Endometrial microvascular endothelial cells (primary cell): Measurements from ENCODE around the gene MAPRE3. TPM values are rescaled to one million over a fixed set of nuclear protein-coding genes. Genes with fewer than 3 reads are reported as not detected.

Source experiments
- in situ Hi-C: cut with HindIII; loops from 2 replicates; pipeline ENCODE4 v1.10.0; 2017; ENCODE audit warnings: low sequenced_read_pairs, low pct_unique_long_range_greater_than_20kb; ENCODE audit errors: inconsistent ontology term
- total RNA-seq: library from RNA; depleted of rRNA; stranded (reverse); fragments of >200 nt; gene quantifications from one replicate; pipeline ENCODE4 v1.2.3, GENCODE V29; 2015; ENCODE audit errors: inconsistent ontology term

MAPRE3 gene
- total RNA-seq, 1 donor from 2014 or later = 2.6 TPM

DNA sequence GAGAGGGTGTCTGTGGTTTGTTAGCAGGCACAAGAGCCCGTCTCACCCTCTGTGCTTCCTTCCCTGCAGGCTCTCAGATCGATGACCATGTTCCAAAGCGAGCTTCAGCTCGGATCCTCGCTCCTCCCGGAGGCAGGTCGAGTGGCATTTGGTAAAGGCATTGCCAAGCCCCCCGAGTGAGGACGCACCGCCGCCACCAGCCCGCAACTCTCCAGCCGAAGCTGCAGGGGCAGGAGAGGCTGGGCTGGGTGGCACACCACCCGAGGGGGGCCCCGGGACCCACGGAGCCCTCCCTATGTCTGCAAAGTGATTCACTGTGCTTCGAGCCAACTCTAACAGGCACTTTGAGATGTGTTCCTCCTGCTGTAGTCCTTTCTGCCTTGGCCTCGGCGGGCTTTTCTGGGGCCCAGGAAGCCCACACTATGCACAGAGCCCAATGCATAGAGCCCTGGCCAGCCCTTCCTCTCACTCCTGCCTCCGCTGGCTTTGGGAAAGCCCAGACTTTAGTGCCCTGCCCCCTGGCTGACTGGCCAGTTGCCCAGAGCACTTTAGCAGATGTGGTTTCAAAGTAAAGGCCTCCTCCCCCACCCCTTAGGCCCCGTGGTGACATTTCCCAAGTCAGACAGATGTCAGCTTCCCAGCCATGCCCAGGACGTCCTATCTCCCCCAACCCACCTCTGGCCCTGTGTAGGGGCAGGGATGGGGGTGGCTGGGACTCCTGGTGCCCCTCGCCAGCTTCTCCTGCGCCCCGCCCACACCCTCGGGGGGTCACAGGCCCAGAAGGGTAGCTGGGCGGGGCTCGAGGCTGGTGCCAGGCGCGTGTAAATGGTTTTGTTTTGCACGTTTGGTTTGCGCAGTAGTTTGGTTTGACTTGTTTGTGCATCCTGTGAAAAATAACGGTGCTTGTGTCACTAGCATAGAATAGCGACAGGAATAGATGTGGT, 23.3 kb upstream of the MAPRE3 start:
- in situ Hi-C loops = no loop called here

DNA sequence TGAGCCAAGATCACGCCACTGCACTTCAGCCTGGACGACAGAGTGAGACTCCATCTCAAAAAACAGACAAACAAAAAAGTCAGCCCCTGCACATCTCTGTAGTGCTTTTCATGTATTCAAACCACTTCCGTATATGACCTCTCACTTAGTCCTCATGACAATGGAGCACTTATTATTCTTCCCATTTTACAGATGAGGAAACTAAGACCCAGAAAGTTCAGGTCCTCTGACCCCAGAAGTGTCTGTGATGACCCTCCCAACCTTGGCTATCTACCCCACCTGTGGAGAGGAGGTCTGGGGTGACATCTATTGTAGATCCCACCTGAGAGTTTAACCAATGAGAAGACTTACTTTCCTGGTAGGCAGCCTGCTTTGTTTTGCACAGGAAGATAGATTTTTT, 21.6 kb upstream of the MAPRE3 start:
- in situ Hi-C loops = no loop called here

DNA sequence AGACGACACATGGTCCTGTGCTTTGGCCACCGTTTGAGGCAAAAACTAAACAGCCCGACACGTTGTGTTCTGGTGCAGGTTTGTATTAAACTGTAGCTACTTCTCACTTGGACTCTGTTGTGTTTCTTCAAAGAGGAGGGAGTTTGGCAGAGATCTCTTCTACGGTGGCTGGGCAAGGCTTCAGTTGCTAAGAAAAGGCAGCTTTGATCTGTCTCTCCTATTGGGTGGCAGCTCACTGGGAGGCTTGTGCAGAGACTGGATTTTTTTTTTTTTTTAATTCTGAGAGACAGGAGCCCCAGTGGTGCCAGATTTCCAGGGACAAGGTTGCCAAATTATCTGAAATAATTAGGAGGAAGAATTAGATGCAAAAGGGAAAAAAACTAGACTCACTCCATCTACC, 20.2 kb upstream of the MAPRE3 start:
- in situ Hi-C loops = no loop called here

DNA sequence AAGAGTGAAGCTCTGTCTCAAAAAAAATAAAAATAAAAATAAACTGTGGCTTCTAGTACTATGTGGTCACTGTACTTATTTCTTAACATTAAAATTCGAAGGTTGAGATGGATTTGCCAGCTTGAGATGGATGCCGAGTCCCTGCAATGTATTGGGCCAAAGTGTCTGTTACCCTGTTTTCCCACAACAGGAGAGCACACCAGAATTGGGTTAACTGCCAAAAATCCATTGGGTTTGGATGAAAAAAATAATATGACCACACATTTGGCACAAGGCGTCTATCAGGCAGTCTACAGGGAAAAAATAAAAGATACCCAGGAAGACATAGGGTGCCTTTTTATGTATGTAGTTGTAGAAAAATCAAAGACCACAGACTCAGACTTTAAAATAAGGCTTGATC, 19.2 kb upstream of the MAPRE3 start:
- in situ Hi-C loops = no loop called here

DNA sequence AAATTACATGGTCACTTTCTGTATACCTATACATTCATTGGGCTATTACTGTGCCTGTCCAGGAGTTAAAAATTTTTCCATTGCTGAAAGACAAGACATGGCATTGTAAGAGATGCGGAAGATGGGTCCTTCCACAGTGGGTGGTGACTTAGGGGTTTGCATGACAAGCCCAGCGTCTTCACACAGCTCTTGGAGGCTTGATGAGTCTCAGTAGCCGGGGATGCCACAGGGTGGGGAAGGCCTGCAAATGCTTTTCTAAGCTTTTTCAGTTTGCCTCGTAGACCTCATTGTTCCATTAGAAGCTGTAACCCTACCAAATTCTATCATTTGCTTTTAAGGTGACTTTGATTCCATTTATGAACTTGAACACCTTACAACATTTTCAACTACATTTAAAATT, 18.1 kb upstream of the MAPRE3 start:
- in situ Hi-C loops = no loop called here

DNA sequence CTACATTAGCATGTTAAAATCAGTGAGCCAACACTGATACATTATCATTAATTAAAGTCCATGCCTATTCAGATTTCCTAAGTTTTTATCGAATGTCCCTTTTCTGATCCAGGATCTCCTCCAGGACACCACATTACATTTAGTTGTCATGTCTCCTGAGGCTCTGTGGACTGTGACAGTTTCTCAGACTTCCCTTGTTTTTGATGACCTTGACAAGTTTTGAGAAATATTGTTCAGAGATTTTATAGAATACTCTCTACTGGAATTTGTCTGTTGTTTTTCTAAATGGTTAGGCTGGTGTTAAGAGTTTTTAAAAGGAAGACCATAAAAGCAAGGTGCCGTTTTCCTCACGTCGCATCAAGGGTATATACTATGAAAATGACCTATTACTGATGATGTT, 16.3 kb upstream of the MAPRE3 start:
- in situ Hi-C loops = no loop called here

DNA sequence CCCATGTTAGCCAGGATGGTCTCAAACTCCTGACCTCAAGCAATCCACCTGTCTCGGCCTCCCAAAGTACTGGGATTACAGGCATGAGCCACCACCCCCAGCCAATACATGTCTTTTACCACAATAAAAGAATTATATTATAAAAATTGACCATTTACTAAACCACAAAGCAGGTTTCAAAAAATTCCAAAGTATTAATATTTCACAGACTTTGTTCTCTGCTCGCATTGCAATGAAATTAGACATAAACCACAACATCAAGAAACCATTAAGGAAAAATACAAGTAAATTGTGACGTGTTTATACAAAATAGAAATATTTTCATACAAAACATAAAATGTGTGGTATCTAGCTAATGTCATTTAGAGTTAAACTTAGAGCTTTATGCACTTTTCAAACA, 13.4 kb upstream of the MAPRE3 start:
- in situ Hi-C loops = no loop called here

DNA sequence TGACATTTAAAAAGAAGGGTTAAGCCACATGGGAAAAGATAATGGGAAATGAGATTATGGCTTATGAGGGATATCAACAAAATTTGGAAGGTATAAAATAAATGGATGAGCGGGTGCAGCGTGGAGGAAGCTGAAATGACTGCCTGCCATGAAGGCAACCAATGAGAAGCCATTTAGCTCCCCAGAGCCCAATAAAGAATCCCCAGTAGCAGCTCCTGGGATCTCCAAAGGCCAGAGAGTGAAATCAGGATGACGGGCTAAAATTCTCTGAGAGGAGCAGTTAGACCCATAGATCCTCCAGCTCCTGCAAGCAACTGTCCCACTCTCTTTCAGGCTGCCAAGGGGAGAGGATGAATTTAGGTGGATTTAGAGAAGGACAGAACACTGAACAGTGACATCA, 12.9 kb upstream of the MAPRE3 start:
- in situ Hi-C loops = no loop called here

DNA sequence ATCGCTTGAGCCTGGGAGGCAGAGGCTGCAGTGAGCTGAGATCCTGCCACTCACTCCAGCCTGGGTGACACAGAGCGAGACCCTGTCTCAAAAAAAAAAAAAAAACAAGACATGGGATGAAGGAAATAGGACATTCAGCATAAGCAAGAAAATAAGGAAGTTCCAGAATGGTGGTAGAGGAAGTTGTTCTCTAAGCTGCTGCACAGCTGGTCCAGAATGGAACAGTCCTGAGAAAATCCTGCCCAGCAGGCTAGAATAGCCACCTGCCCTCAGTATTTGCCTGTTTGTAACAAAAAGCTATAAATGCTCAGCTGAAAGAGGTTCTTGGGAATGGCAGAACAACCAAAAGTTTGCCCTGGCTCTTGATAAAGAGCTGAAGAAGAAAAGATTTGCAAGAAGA, 11.1 kb upstream of the MAPRE3 start:
- in situ Hi-C loops = no loop called here

DNA sequence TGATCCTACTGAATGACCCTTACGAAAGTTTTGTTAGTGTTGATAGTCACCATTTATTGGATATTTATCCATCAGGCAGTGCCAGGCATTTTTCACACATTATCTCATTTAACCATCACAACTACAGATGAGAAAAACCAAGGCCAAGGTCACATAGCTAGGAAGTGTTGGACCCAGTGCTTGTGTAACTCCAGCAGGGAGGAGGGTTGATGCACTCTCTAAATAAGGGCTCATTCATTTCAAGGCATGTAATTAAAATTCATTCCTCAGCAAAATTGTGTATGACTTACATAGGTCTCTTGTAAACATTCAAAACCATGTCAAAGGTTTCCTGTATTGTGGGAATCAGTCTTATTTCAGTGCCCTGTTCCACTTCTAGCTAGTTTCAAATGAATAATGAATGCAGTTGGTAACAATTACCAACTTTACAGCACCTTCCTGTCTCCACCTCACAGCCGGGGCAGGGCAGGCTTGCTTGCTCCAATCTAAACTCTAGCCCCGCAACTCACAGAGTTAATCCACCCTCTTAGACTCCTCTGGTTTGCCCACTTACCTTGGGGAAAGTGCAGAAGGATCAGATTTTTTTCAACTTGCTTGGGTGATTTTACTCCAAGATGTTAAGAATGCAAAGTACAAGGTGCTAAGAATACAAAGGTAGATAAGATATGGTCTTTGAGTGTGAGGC, 5.8 kb upstream of the MAPRE3 start:
- in situ Hi-C loops = no loop called here

DNA sequence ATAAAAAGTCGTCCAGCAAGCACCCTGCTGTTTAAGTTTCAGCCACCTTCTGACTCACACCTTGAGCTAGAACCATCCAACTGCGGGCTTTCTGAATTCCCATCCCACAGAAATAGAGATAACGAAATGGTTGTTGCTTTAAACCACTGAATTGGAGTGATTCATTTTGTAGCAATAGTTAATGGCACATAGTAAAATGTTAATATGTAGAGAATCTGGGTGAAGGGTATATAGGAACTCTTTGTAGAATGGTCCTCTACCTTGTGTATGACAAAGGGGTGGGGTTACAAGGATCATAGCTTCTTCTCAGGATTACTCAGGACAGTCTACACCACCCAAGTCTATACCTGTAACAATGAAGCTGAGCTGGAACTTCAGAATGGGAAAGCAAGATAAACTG, 2.4 kb upstream of the MAPRE3 start:
- in situ Hi-C loops = no loop called here

DNA sequence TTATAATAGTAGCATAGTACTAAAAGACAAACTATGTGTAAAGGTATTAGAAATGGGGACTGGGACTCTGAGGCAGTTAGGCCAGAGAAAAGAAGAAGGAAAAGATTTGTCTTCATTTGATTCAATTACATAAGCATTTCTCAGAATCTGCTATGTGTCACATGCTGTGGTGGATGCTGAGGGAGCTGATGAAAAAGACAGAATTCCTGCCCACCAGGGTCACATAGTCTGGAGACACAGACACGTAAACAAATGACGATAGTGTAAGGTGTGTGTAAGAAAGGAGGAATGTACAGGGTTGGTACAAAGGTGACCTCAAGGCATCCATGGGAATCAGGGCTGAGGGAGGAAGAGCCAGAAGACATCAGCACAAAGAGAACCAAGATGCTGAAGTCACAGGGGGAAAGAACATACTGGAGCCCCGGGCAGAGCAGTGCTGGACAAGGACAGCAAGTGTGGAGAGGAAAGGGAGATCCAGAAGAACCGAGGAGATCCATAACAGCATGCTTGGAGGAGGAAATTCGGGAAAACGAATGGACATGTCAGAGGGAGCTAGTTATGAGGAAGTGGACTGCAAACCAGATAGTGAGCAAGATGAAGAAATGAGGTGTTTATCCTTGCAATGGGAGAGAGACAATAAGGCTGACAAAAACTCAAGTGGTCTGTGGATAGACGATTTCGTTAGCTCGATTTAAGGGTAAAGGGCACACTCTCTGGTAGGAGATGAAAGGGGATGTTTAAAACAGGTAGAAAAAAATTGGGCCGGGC, 1.2 kb upstream of the MAPRE3 start:
- in situ Hi-C loops = no loop called here

DNA sequence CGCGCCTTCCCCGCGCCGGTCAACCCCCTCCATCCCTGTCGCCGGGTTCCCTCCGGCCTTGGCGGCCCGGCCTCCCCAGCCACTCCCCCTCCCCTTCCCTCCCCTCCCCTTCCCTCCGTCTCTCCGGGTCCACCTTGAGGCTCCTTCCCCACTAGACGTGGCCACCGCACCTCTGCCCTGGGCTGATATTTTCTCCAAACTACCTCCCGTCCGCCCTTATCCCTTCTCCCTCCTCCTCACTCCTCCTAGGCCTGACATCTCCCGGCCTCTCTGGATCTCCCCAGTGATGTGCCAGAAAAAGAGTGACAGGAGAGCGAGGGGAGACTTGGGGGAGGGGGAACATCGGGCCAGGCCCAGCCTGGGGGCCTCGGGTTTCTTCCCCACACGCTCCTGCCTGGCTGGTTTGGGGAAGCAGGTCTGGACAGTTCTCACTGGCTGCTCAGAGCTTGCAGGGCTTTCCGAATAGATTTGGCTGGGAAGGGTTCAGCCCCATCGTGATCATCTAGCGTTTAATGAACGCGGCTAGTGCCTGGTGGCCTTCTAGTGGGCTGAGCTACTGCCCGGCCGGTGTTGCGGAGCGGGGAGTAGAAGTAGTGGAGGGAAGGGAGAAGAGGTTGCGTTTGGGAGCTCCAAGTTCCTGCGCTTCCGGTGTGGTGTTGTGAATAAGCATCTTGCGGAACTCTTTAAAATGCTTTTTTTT, 641 bp downstream of the MAPRE3 start:
- in situ Hi-C loops = no loop called here

DNA sequence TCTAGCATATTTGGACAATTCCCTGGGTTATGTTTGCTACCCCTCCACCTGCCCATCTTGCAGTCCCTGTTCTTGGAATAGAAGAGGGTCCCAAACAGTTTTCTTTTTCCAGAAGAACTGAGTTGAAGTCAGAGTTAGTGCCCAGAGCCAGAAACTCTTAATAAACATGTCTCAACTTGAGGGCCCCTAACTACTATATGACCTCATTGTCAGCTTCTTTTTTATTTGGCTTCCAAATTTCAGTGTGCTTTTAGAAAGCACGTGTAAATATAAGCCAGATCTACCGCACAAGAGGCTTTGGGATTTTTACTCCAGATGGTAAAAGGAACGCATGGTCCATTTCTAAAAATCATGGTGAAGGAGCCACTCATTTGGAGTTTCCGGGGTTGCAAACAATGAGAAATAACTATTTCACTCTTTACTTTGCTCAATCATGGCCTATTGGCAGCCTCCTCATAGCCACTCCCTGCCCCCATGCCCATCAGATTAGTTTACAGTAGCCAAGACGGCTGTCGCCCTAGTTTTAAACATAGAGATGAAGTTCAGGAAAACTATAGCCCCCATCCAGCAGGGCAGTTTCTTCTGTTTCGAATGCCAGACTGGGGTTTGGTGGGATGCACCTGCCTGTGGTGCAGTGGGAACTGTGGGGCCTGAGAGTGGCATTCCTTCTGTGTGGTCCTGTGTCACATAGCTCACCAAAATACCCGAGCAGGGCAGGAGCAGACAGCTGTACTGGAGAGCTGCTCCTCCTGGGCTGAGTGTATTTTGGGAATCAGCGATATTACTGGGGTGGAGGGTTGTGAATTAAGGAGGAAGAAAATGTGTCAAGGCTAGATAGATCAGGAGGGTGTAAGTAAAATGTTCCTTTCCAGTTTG, 1.7 kb downstream of the MAPRE3 start:
- in situ Hi-C loops = no loop called here

DNA sequence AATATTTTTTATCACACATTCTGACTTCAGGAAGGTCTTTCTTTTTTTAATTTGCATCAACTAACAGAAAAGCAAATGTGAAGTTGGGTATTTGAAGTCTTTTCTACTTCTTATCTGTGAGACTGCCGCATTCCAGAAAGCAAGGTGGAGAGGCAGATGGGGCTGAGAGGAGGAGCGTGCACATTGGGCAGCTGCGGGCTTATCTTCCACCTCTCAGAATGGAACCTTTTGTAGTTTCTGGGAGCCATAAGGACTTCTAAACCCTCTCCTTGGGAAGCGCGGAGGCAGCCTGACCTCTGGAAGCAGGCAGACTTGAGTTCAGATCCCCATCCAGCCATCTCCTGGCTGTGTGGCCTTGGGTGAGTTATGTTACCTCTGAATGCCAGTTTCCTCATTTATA, 3.9 kb downstream of the MAPRE3 start:
- in situ Hi-C loops = no loop called here

DNA sequence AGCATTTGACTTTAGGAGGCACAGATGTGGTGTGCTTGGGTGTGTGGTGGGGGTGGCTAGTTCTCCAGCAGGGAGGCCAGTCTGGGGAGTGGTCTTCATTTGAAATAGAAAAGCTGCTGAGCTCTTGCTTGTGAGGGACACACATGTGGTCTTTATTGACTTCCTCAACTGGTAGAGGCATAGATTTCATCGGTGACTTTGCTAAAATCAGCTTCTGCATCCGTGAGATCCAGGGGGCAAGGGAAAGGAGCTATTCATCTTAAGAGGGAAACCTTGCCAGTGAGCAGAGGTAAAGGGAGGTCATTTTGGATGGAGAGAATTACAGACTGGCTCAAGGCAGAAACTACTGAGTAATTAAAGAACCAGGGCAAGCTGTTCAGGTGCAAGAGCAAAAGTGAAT, 4.7 kb downstream of the MAPRE3 start:
- in situ Hi-C loops = no loop called here

DNA sequence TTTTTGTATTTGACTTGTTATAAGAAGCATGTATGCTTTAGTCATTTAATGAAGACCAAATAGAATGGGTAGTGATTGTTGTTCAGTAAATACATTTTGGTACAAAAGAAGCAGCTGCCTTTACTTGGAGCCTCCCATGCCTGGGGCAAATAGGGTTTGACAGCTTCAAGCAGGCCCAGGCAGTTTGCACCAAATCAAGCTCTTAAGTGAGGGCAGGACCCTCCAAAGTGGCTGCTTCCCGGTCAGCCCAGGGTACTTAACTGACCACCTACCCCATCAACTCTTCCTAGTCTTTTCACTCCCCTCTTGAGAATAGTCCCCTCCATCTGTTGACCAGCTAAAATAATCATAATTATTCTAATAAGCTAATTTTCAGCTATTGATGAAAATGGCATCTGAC, 5.2 kb downstream of the MAPRE3 start:
- in situ Hi-C loops = no loop called here

DNA sequence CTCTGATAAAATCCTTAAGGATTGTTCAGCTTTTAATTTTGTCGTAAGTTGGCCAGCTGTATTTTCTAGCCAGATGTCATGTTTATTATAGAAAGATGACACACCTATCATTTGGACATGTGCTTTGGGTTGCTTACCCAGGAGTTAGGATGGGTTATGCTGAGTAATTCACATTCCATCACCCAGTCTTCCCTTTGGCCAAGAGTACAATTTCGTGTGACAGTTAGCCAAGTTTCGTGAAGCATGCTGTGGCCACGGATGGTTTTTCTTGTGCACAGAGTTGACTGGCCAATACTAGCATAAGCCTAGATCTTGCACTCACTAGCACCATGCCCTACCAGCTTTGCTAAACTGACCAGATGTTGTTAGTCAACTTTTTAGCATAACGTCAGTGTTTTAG, 5.8 kb downstream of the MAPRE3 start:
- in situ Hi-C loops = no loop called here
